ENCODE data around the gene TTLL1. TPM values are rescaled to one million over a fixed set of nuclear protein-coding genes. Genes with fewer than 3 reads are reported as not detected.

Gene TTLL1
- total and polyA plus RNA-seq, 9 of the 15 experiments (the other 6 are each of a cell fraction or from before 2014, with no cell fraction given): 0.06 to 0.85 (median 0.17) TPM

DNA sequence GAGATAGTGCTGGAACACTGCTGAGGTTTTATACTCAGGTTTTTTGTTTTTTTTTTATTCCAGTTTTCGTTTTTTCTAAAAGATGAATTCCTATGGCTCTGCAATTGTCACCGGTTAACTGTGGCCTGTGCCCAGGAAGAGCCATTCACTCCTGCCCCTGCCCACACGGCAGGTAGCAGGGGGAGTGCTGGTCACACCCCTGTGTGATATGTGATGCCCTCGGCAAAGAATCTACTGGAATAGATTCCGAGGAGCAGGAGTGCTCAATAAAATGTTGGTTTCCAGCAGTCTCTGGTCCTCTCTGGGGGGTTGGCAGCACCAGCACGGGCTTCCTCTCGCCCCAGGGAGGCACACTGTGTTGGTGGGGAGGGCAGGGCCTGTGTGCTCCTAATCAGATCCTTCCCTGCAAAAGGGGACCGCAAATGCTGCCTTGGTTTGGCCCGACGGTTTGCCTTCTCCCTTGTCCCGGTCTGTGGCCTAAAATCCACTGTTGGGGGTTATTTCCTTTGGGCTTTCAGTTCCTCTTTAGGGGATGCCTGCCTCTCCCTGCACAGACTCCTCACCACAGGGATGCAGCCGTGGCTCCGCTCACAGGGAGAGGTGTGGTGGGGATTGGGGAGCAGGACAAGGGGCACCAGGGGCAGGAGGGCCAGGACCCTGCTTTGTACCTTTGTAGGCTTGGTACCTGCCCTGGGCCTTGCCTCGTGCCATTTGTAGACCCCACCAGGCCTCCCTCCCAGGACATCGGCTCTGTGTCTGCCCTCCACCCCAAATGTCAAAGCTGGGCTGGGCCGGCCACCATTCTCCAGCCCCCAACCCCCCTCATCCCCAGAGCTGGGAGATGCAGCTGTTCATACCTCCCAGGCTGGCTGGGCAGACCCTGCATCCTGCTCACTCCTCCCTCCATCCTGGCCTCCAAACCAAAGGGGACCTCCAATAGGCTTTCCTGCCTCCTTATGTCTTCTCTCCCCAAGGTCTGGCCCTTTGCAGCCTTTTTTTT is 40.5 kb upstream of the TTLL1 start:
- no peak for FAIRE-seq

DNA sequence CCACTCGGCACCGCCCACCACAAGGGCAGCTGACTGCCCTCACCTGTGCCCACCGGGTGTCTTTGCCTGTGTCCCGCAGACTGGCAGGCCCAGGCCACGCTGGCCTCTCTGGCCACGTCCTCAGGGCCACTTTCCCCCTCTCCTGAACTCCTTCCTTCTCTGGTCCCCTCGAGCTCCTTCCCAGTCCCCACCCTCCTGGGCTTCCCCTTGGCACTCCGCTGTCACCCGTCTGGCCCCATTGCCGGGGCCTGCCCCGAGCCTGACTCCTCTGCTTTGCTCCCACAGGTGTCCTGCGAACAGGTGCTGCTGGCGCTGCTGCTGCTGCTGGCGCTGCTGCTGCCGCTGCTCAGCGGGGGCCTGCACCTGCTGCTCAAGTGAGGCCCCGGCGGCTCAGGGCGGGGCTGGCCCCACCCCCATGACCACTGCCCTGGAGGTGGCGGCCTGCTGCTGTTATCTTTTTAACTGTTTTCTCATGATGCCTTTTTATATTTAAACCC is 39.8 kb upstream of the TTLL1 start:
- no TSS peak for BruUV-seq (replicated peaks)
- Histone ChIP-seq H3K9me1 (ENCODE audit: control insufficient read depth, insufficient read depth, low read length) (no peaks in the 10 kb centered on the region), H3K27ac (ENCODE audit: extremely low read depth, low read depth, low read length) (no peak overlapping the region), H3K4me1 (replicated peaks in 1 of 2; ENCODE audit: control insufficient read depth in 2 of 2, insufficient read depth in 2 of 2, low read length in 2 of 2) (peaks cover 8 to 40% of the 10 kb centered on the region in 2 experiments; a peak in 4 of 5 replicates), H3K4me3 (no peak overlapping the region), H4K20me1 (replicated peaks; ENCODE audit: control insufficient read depth, insufficient read depth, low read length) (no peaks in the 10 kb centered on the region), H3K9ac (ENCODE audit: insufficient read depth in 1 of 2, low read depth in 2 of 2, low read length in 2 of 2) (peak overlapping the region in 1 of 2 experiments; percentile 35; a peak in 1 of 4 replicates), H3K9me3 (replicated peaks; ENCODE audit: control insufficient read depth, insufficient read depth, low read depth, low read length) (no peaks in the 10 kb centered on the region), H3K79me2 (ENCODE audit: control insufficient read depth, insufficient read depth, low read length) (no peaks in the 10 kb centered on the region), H3K4me2 (ENCODE audit: insufficient read depth, low read length) (no peak overlapping the region), H3K27me3 (ENCODE audit: control insufficient read depth in 2 of 2, insufficient read depth in 2 of 2, low read length in 2 of 2) (no peaks in the 10 kb centered on the region), H3K36me3 (ENCODE audit: control insufficient read depth, insufficient read depth, low read length) (peaks cover 20% of the 10 kb centered on the region; the same call in 2 of the 3 replicates), H2AFZ (ENCODE audit: low read depth, low read length) (no peak overlapping the region)
- WGBS (ENCODE audit: insufficient coverage, low coverage, missing lambda C conversion rate): 27% methylated on average over 17 of the region's 20 CpGs
- in situ Hi-C loops (cut with MboI): no loop called here
- ChIA-PET POLR2A (no interaction called here), CTCF (ENCODE audit: low intra/inter-chr PET ratio) (no interaction called here)
- peak; percentile 58 to 66 (median 64) for DNase-seq (ENCODE audit: extremely low read depth in 1 of 4, low spot score in 3 of 4)
- intact Hi-C loops (cut with micrococcal nuclease): no loop called here
- peak; percentile 86 for ATAC-seq
- FAIRE-seq: no peak
- TF ChIP-seq MAZ (CRISPR knock-in tag; conservative IDR thresholded peaks at IDR 0.05 in 1 of 2, IDR thresholded peaks at IDR 0.05 in 1 of 2) (0 out of 4 replicates have a peak, but pooled peaks of 1 of the 2 experiments have one; percentile 35), CTBP1 (IDR thresholded peaks at IDR 0.05; ENCODE audit: borderline replicate concordance) (0 out of 2 replicates have a peak, but pooled peaks have one; percentile 18), ZFX (CRISPR knock-in tag; IDR thresholded peaks at IDR 0.05) (peak; percentile 18; the same call in 1 of the 2 replicates), CBFA2T3 (IDR thresholded peaks at IDR 0.05) (peak; percentile 42), CBFA2T2 (conservative IDR thresholded peaks at IDR 0.05) (0 out of 2 replicates have a peak, but pooled peaks have one; percentile 13), KLF1 (tag; IDR thresholded peaks at IDR 0.05) (no peak), RBFOX2 (IDR thresholded peaks at IDR 0.05; ENCODE audit: low read depth, low read length) (0 out of 2 replicates have a peak, but pooled peaks have one; percentile 28), FOXJ2 (tag; IDR thresholded peaks at IDR 0.05) (no peak), ZNF224 (CRISPR knock-in tag; IDR thresholded peaks at IDR 0.05) (no peak), SUPT5H (IDR thresholded peaks at IDR 0.05) (peak; percentile 30; the same call in 1 of the 2 replicates), POLR2G (IDR thresholded peaks at IDR 0.05; ENCODE audit: low read depth, low read length) (peak; percentile 60)
- TF ChIP-seq, protein P1, sequence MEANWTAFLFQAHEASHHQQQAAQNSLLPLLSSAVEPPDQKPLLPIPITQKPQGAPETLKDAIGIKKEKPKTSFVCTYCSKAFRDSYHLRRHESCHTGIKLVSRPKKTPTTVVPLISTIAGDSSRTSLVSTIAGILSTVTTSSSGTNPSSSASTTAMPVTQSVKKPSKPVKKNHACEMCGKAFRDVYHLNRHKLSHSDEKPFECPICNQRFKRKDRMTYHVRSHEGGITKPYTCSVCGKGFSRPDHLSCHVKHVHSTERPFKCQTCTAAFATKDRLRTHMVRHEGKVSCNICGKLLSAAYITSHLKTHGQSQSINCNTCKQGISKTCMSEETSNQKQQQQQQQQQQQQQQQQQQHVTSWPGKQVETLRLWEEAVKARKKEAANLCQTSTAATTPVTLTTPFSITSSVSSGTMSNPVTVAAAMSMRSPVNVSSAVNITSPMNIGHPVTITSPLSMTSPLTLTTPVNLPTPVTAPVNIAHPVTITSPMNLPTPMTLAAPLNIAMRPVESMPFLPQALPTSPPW (CRISPR knock-in tag; IDR thresholded peaks at IDR 0.05): peak; percentile 55

More for the DNA sequence above, 40.5 kb upstream of the TTLL1 start:
- H2AFZ ChIP-seq (ENCODE audit: low read depth, low read length): no peak overlapping the region
- DNase-seq (ENCODE audit: extremely low read depth in 1 of 4, low spot score in 3 of 4): no peak
- no peak overlapping the region for H3K27ac ChIP-seq (ENCODE audit: extremely low read depth, low read depth, low read length)
- ChIA-PET CTCF (ENCODE audit: low intra/inter-chr PET ratio) (no interaction called here), POLR2A (no interaction called here)
- H3K36me3 ChIP-seq (ENCODE audit: control insufficient read depth, insufficient read depth, low read length): peaks cover 26% of the 10 kb centered on the region; the same call in 2 of the 3 replicates
- intact Hi-C loops (cut with micrococcal nuclease): no loop called here
- no peak for ATAC-seq
- H3K4me3 ChIP-seq: no peak overlapping the region
- H4K20me1 ChIP-seq (replicated peaks; ENCODE audit: control insufficient read depth, insufficient read depth, low read length): no peaks in the 10 kb centered on the region
- in situ Hi-C loops (cut with MboI): no loop called here
- H3K4me2 ChIP-seq (ENCODE audit: insufficient read depth, low read length): no peak overlapping the region
- no TSS peak for BruUV-seq (replicated peaks)
- H3K79me2 ChIP-seq (ENCODE audit: control insufficient read depth, insufficient read depth, low read length): no peaks in the 10 kb centered on the region
- H3K27me3 ChIP-seq (ENCODE audit: control insufficient read depth in 2 of 2, insufficient read depth in 2 of 2, low read length in 2 of 2): no peaks in the 10 kb centered on the region
- peak overlapping the region in 1 of 2 experiments; percentile 71; a peak in 2 of 4 replicates for H3K9ac ChIP-seq (ENCODE audit: insufficient read depth in 1 of 2, low read depth in 2 of 2, low read length in 2 of 2)
- no peaks in the 10 kb centered on the region for H3K9me1 ChIP-seq (ENCODE audit: control insufficient read depth, insufficient read depth, low read length)
- 28% methylated on average over 9 of the region's 16 CpGs for WGBS (ENCODE audit: insufficient coverage, low coverage, missing lambda C conversion rate)
- H3K9me3 ChIP-seq (replicated peaks; ENCODE audit: control insufficient read depth, insufficient read depth, low read depth, low read length): no peaks in the 10 kb centered on the region
- TF ChIP-seq MAFG (tag; conservative IDR thresholded peaks at IDR 0.05): no peak
- TF ChIP-seq SPI1 (IDR thresholded peaks at IDR 0.05; ENCODE audit: borderline replicate concordance, low read depth, low read length): 0 out of 2 replicates have a peak, but pooled peaks have one; percentile 20
- peaks cover 8 to 37% of the 10 kb centered on the region in 2 experiments; a peak in 4 of 5 replicates for H3K4me1 ChIP-seq (replicated peaks in 1 of 2; ENCODE audit: control insufficient read depth in 2 of 2, insufficient read depth in 2 of 2, low read length in 2 of 2)

All from K562 (cell line).